WTC11 (cell line): Measurements from ENCODE around the gene IRAG1. TPM values are rescaled to one million over a fixed set of nuclear protein-coding genes. Genes with fewer than 3 reads are reported as not detected.

ENCODE experiments used
- ATAC-seq: fragments of 200-7000 bp; cut with Tn5 transposase; 2 replicates; pipeline ENCODE4 v1.10.0; 2021; ENCODE audit warnings: mild to moderate bottlenecking, moderate library complexity
- CTCF ChIA-PET: fragments of 300-600 bp; sonication (Branson Sonifier 250); formaldehyde crosslinking; loops from one replicate; lab custom pipeline; 2021; ENCODE audit warnings: antibody characterized with exemption; lab: Charles Lee
- POLR2A ChIA-PET: fragments of 350-600 bp; sonication (Branson Sonifier 250); formaldehyde crosslinking; loops from one replicate; lab custom pipeline; 2021; ENCODE audit warnings: antibody characterized with exemption; lab: Charles Lee
- DNase-seq: peaks from one replicate; pipeline ENCODE4 v3.0.0; 2021; ENCODE audit warnings: low spot score
- H3K27ac Mint-ChIP-seq: 2 replicates; pipeline ENCODE4 v1.8.0; 2021; ENCODE audit warnings: mixed read lengths
- H3K27me3 Mint-ChIP-seq: 2 replicates; pipeline ENCODE4 v1.8.0; 2021; ENCODE audit warnings: low read depth, mild to moderate bottlenecking, moderate library complexity, mixed read lengths
- H3K36me3 Mint-ChIP-seq: 2 replicates; pipeline ENCODE4 v1.8.0; 2021; ENCODE audit warnings: mixed read lengths
- H3K4me1 Mint-ChIP-seq: 2 replicates; pipeline ENCODE4 v1.8.0; 2022; ENCODE audit warnings: mixed read lengths
- H3K4me3 Mint-ChIP-seq: 2 replicates; pipeline ENCODE4 v1.8.0; 2021; ENCODE audit warnings: mild to moderate bottlenecking, moderate library complexity, mixed read lengths
- H3K9me3 Mint-ChIP-seq: 2 replicates; pipeline ENCODE4 v1.8.0; 2021; ENCODE audit warnings: mixed read lengths
- ATF2 ChIP-seq: sonication (generic); formaldehyde crosslinking; IDR thresholded peaks from 2 replicates; pipeline ENCODE4 v1.8.1; 2022; ENCODE audit warnings: low read depth, missing genetic modification reagents, borderline replicate concordance
- ATF3 ChIP-seq: sonication (generic); formaldehyde crosslinking; conservative IDR thresholded peaks from 2 replicates; pipeline ENCODE4 v1.8.1; 2022; ENCODE audit warnings: mild to moderate bottlenecking, missing genetic modification reagents
- CDX4 ChIP-seq: fragments of 250-450 bp; sonication (Bioruptor Pico); IDR thresholded peaks from 2 replicates; pipeline ENCODE4 v1.9.0; 2021; ENCODE audit warnings: moderate library complexity, mild to moderate bottlenecking, inconsistent platforms, borderline replicate concordance
- CREB1 ChIP-seq: sonication (generic); formaldehyde crosslinking; IDR thresholded peaks from 2 replicates; pipeline ENCODE4 v1.8.0; 2023; ENCODE audit warnings: mild to moderate bottlenecking, missing genetic modification reagents
- CREM ChIP-seq: sonication (generic); formaldehyde crosslinking; IDR thresholded peaks from 2 replicates; pipeline ENCODE4 v1.8.1; 2022; ENCODE audit warnings: mild to moderate bottlenecking, missing genetic modification reagents, moderate library complexity
- CTCF ChIP-seq: fragments of 200-600 bp; IDR thresholded peaks from 2 replicates; pipeline ENCODE4 v1.8.0; 2022; ENCODE audit warnings: antibody characterized with exemption
- E2F1 ChIP-seq: sonication (generic); formaldehyde crosslinking; IDR thresholded peaks from 2 replicates; pipeline ENCODE4 v1.8.0; 2022; ENCODE audit warnings: mild to moderate bottlenecking, missing genetic modification reagents
- ESRRA ChIP-seq: sonication (generic); formaldehyde crosslinking; IDR thresholded peaks from 2 replicates; pipeline ENCODE4 v1.8.1; 2022; ENCODE audit warnings: mild to moderate bottlenecking, missing genetic modification reagents, borderline replicate concordance
- ETV6 ChIP-seq: sonication (generic); formaldehyde crosslinking; IDR thresholded peaks from 2 replicates; pipeline ENCODE4 v1.8.1; 2022; ENCODE audit warnings: mild to moderate bottlenecking, missing genetic modification reagents
- FOXK1 ChIP-seq: sonication (generic); formaldehyde crosslinking; IDR thresholded peaks from 2 replicates; pipeline ENCODE4 v1.8.0; 2022; ENCODE audit warnings: mild to moderate bottlenecking, moderate library complexity, missing genetic modification reagents
- FOXP1 ChIP-seq: sonication (generic); formaldehyde crosslinking; IDR thresholded peaks from 2 replicates; pipeline ENCODE4 v1.8.0; 2022; ENCODE audit warnings: missing genetic modification reagents, mild to moderate bottlenecking, moderate library complexity, borderline replicate concordance
- GRHL2 ChIP-seq: fragments of 250-450 bp; sonication (Bioruptor Pico); IDR thresholded peaks from 2 replicates; pipeline ENCODE4 v1.8.0; 2022; ENCODE audit warnings: mild to moderate bottlenecking, moderate library complexity; ENCODE audit not compliant: insufficient replicate concordance, severe bottlenecking
- GTF2I ChIP-seq: fragments of 250-450 bp; sonication (Bioruptor Pico); conservative IDR thresholded peaks from 2 replicates; pipeline ENCODE4 v1.4.0; 2021; ENCODE audit warnings: mild to moderate bottlenecking
- IRF1 ChIP-seq: sonication (generic); formaldehyde crosslinking; IDR thresholded peaks from 2 replicates; pipeline ENCODE4 v1.8.0; 2023; ENCODE audit warnings: missing genetic modification reagents
- MAX ChIP-seq: sonication (generic); formaldehyde crosslinking; IDR thresholded peaks from 2 replicates; pipeline ENCODE4 v1.8.0; 2022; ENCODE audit warnings: mild to moderate bottlenecking, missing genetic modification reagents
- NFATC4 ChIP-seq: fragments of 250-450 bp; sonication (Bioruptor Pico); IDR thresholded peaks from 2 replicates; pipeline ENCODE4 v1.9.0; 2021; ENCODE audit warnings: mild to moderate bottlenecking
- NFE2L1 ChIP-seq: sonication (generic); formaldehyde crosslinking; IDR thresholded peaks from 2 replicates; pipeline ENCODE4 v1.8.1; 2023; ENCODE audit warnings: missing genetic modification reagents
- NR3C1 ChIP-seq: sonication (generic); formaldehyde crosslinking; conservative IDR thresholded peaks from 2 replicates; pipeline ENCODE4 v1.8.1; 2023; ENCODE audit warnings: low read depth, mild to moderate bottlenecking, missing genetic modification reagents
- SP1 ChIP-seq: sonication (generic); formaldehyde crosslinking; conservative IDR thresholded peaks from 2 replicates; pipeline ENCODE4 v1.8.1; 2022; ENCODE audit warnings: missing genetic modification reagents
- TP53 ChIP-seq: sonication (generic); formaldehyde crosslinking; IDR thresholded peaks from 2 replicates; pipeline ENCODE4 v1.8.1; 2023; ENCODE audit warnings: mild to moderate bottlenecking, missing genetic modification reagents
- USF2 ChIP-seq: sonication (generic); formaldehyde crosslinking; IDR thresholded peaks from 2 replicates; pipeline ENCODE4 v1.8.1; 2023; ENCODE audit warnings: mild to moderate bottlenecking, missing genetic modification reagents, moderate library complexity
- ZBTB21 ChIP-seq: sonication (generic); formaldehyde crosslinking; IDR thresholded peaks from 2 replicates; pipeline ENCODE4 v1.8.1; 2023; ENCODE audit warnings: mild to moderate bottlenecking, missing genetic modification reagents, borderline replicate concordance
- ZNF121 ChIP-seq: sonication (generic); formaldehyde crosslinking; IDR thresholded peaks from 2 replicates; pipeline ENCODE4 v1.8.0; 2023; ENCODE audit warnings: missing genetic modification reagents
- ZNF512 ChIP-seq: sonication (generic); formaldehyde crosslinking; IDR thresholded peaks from 2 replicates; pipeline ENCODE4 v1.8.1; 2022; ENCODE audit warnings: missing genetic modification reagents, borderline replicate concordance
- total RNA-seq: library from RNA; stranded (reverse); gene quantifications from 3 replicates; pipeline ENCODE4 v1.2.3, GENCODE V29; 2021

The IRAG1 gene
- total RNA-seq, 1 experiment from 2014 or later: 2.8 TPM

- TF ChIP-seq FOXK1 (CRISPR knock-in tag): no peak
These were observed 49.1 kb upstream of the IRAG1 start (continued) for GRCh38 chr11:10742460-10743208.

GRCh38 chr11:10735481-10736475 is 42.2 kb upstream of the IRAG1 start:
- CTCF ChIA-PET: interaction anchor here (0.5 to 1.7 kb wide), 17 partner anchors 42 to 330 kb away, joined by 3 to 14 read pairs (median 4); partner anchors contain the start of genes AMPD3, IRAG1 and RNF141
- Mint-ChIP-seq H3K4me3 (peak overlapping the region; percentile 54), H3K36me3 (no peaks in the 10 kb centered on the region), H3K27ac (no peak overlapping the region), H3K27me3 (no peaks in the 10 kb centered on the region), H3K4me1 (peaks cover 6% of the 10 kb centered on the region), H3K9me3 (no peaks in the 10 kb centered on the region)
- ATAC-seq (peak; percentile 100), DNase-seq (peak; percentile 96)
- POLR2A ChIA-PET: no interaction called here
- TF ChIP-seq GRHL2 (CRISPR knock-in tag) (no peak), CREM (no peak), GTF2I (no peak), ATF2 (CRISPR knock-in tag) (no peak), ATF3 (no peak), ZNF512 (CRISPR knock-in tag) (no peak), ESRRA (no peak), NFATC4 (CRISPR knock-in tag) (no peak), E2F1 (CRISPR knock-in tag) (no peak), CREB1 (CRISPR knock-in tag) (no peak), ZBTB21 (CRISPR knock-in tag) (no peak), IRF1 (CRISPR knock-in tag) (no peak), NFE2L1 (CRISPR knock-in tag) (no peak), TP53 (CRISPR knock-in tag) (no peak), USF2 (CRISPR knock-in tag) (no peak), CDX4 (CRISPR knock-in tag) (no peak), ZNF121 (no peak), FOXP1 (CRISPR knock-in tag) (no peak; the same call in 1 of the 2 replicates), MAX (no peak), CTCF (peak; percentile 94), NR3C1 (no peak), ETV6 (peak; percentile 62; the same call in 1 of the 2 replicates), SP1 (CRISPR knock-in tag) (peak; percentile 66)
